Heart left ventricle (tissue), 13 donors: ENCODE results near the gene SORL1.

Experiments
- POLR2A ChIP-seq, 2 donors: fragments of 450-650 bp; IDR thresholded peaks; one replicate each; pipeline ENCODE4 v1.6.1; 2017; ENCODE audit warnings: antibody characterized with exemption in 2 of 2, mild to moderate bottlenecking in 2 of 2, moderate library complexity in 2 of 2
- TF ChIP-seq, protein P1 (sequence below), 12 donors: fragments of 200-600 bp; sonication (generic) in 4 of 12; IDR thresholded peaks; one replicate each; pipeline versions ENCODE4 v1.5.0 to v1.8.0; 2018 to 2022; ENCODE audit warnings: antibody characterized with exemption in 12 of 12, mild to moderate bottlenecking in 5 of 12
- donor health status: ischemic (EF 13 %, LVEDD 7.1; RV severe dilation, severe dysfunction).
- donor health status: DM: no; HTN: yes; CAD: no.
- donor health status: DM: no; HTN: no; CAD: no.
- donor health status: ischemic (EF 25% LVEDD 6.9; RV normal size, moderate dysfunction).
- donor health status: ischemic (EF 25% LVEDD 5.7; RV mildly dilated, moderate dysfunction).
- donor health status: ischemic (EF 35%, LVEDD 5.7; RV mildly dilated, moderate dysfunction).
- donor health status: nonischemic (EF 11% LVEDD 7.7; RV severe dilation, severe dysfunction).
- donor health status: DM: yes; HTN: yes; CAD: no.
- donor health status: PGD.
- donor health status: ischemic (EF 29% LVEDD 5.4; RV normal size, mild dysfunction).
- donor health status: nonischemic (EF 23%, LVEDD 6.1; RV moderate dilation, normal function).

- TF ChIP-seq, protein P1, sequence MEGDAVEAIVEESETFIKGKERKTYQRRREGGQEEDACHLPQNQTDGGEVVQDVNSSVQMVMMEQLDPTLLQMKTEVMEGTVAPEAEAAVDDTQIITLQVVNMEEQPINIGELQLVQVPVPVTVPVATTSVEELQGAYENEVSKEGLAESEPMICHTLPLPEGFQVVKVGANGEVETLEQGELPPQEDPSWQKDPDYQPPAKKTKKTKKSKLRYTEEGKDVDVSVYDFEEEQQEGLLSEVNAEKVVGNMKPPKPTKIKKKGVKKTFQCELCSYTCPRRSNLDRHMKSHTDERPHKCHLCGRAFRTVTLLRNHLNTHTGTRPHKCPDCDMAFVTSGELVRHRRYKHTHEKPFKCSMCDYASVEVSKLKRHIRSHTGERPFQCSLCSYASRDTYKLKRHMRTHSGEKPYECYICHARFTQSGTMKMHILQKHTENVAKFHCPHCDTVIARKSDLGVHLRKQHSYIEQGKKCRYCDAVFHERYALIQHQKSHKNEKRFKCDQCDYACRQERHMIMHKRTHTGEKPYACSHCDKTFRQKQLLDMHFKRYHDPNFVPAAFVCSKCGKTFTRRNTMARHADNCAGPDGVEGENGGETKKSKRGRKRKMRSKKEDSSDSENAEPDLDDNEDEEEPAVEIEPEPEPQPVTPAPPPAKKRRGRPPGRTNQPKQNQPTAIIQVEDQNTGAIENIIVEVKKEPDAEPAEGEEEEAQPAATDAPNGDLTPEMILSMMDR (IDR thresholded peaks at IDR 0.05) = no peak
- no peak for TF ChIP-seq POLR2A (IDR thresholded peaks at IDR 0.05)
Measured at GRCh38 chr11:121467965-121468364, 15.9 kb downstream of the SORL1 start.
